NCI-H146 (cell line): ENCODE measurements around the gene ZNF326.
"Not testable (repeated sequence)": the region's sequence is repeated elsewhere in the genome, so short reads cannot be mapped to it uniquely, and the experiment has no call there.

Experiments
- DNase-seq: peaks from one replicate; lab custom pipeline; 2025; lab: John Stamatoyannopoulos, UW

ZNF326 gene

GRCh38 chr1:89996450-89997110 is 1.7 kb downstream of the ZNF326 start:
- no peak for DNase-seq

- not testable (repeated sequence) for DNase-seq
Measured at GRCh38 chr1:89997152-89997551, 2.2 kb downstream of the ZNF326 start.

- no peak for DNase-seq
Measured at GRCh38 chr1:89998306-89998705, 3.4 kb downstream of the ZNF326 start.

GRCh38 chr1:89999208-89999607 is 4.3 kb downstream of the ZNF326 start:
- no peak for DNase-seq

GRCh38 chr1:89999628-90000027 is 4.7 kb downstream of the ZNF326 start:
- peak; percentile 4 for DNase-seq

GRCh38 chr1:90000934-90001676 is 6.2 kb downstream of the ZNF326 start:
- DNase-seq = no peak

GRCh38 chr1:90007979-90008404 is 13.1 kb downstream of the ZNF326 start:
- no peak for DNase-seq

- DNase-seq = no peak
Measured at GRCh38 chr1:90012300-90012699, 17.4 kb downstream of the ZNF326 start.

- DNase-seq = no peak
Measured at GRCh38 chr1:90023691-90024090, 28.8 kb downstream of the ZNF326 start.

GRCh38 chr1:90027281-90027680 is 32.4 kb downstream of the ZNF326 start:
- DNase-seq = no peak

- DNase-seq = no peak
Measured at GRCh38 chr1:90039652-90040051, 44.7 kb downstream of the ZNF326 start.

- DNase-seq = no peak
Measured at GRCh38 chr1:90043586-90043985, 48.7 kb downstream of the ZNF326 start.

- DNase-seq = no peak
Measured at GRCh38 chr1:90044346-90044745, 49.4 kb downstream of the ZNF326 start.

GRCh38 chr1:90045853-90046563 is 51.1 kb downstream of the ZNF326 start:
- DNase-seq = peak; percentile 2

GRCh38 chr1:90046635-90047034 is 51.7 kb downstream of the ZNF326 start:
- no peak for DNase-seq

GRCh38 chr1:90048043-90048442 is 53.1 kb downstream of the ZNF326 start:
- no peak for DNase-seq

- peak; percentile 7 for DNase-seq
Measured at GRCh38 chr1:90062700-90063643, 68.1 kb downstream of the ZNF326 start.

GRCh38 chr1:90064109-90064508 is 69.2 kb downstream of the ZNF326 start:
- not testable (repeated sequence) for DNase-seq

GRCh38 chr1:90067194-90067931 is 72.5 kb downstream of the ZNF326 start:
- no peak for DNase-seq

- no peak for DNase-seq
Measured at GRCh38 chr1:90068611-90069280, 73.8 kb downstream of the ZNF326 start.

GRCh38 chr1:90074137-90074536 is 79.2 kb downstream of the ZNF326 start:
- DNase-seq = no peak
